Hepatocyte (in vitro differentiated cells): ENCODE data around the gene ZNF382. TPM values are rescaled to one million over a fixed set of nuclear protein-coding genes. Genes with fewer than 3 reads are reported as not detected.

Experiments used
- DNase-seq: peaks from one replicate; pipeline ENCODE4 v3.0.0-alpha.2; 2016; ENCODE audit warnings: low spot score
- H2AFZ ChIP-seq: fragments of 200-600 bp; sonication (generic); 2 replicates; pipeline ENCODE4 v1.6.0; 2016; ENCODE audit warnings: antibody characterized with exemption, mild to moderate bottlenecking
- H3K27ac ChIP-seq: fragments of 200-600 bp; sonication (generic); 2 replicates; pipeline ENCODE4 v1.5.1; 2016; ENCODE audit warnings: mild to moderate bottlenecking
- H3K27me3 ChIP-seq: fragments of 200-600 bp; sonication (generic); 2 replicates; pipeline ENCODE4 v1.6.1; 2016
- H3K36me3 ChIP-seq: fragments of 200-600 bp; sonication (generic); replicated peaks from 2 replicates; pipeline ENCODE4 v1.5.1; 2016; ENCODE audit warnings: low read depth; ENCODE audit not compliant: insufficient read depth
- H3K4me1 ChIP-seq: fragments of 200-600 bp; sonication (generic); 2 replicates; pipeline ENCODE4 v1.5.1; 2016; ENCODE audit warnings: mild to moderate bottlenecking, moderate library complexity; ENCODE audit not compliant: insufficient read depth
- H3K4me2 ChIP-seq: fragments of 200-600 bp; sonication (generic); 2 replicates; pipeline ENCODE4 v1.6.0; 2016
- H3K4me3 ChIP-seq: fragments of 200-600 bp; sonication (generic); 2 replicates; pipeline ENCODE4 v1.5.1; 2016; ENCODE audit warnings: mild to moderate bottlenecking
- H3K79me2 ChIP-seq: fragments of 200-600 bp; sonication (generic); 2 replicates; pipeline ENCODE4 v1.6.0; 2017; ENCODE audit warnings: mild to moderate bottlenecking
- H3K9me2 ChIP-seq: fragments of 200-600 bp; sonication (generic); replicated peaks from 2 replicates; pipeline ENCODE4 v1.6.0; 2017; ENCODE audit warnings: mild to moderate bottlenecking; ENCODE audit not compliant: insufficient read depth
- H3K9me3 ChIP-seq: fragments of 200-600 bp; sonication (generic); 2 replicates; pipeline ENCODE4 v1.5.1; 2016; ENCODE audit warnings: low read depth, mild to moderate bottlenecking
- H4K20me1 ChIP-seq: fragments of 200-600 bp; sonication (generic); 2 replicates; pipeline ENCODE4 v1.6.0; 2016; ENCODE audit warnings: mild to moderate bottlenecking; ENCODE audit not compliant: insufficient read depth, poor library complexity, severe bottlenecking
- CTCF ChIP-seq: fragments of 200-600 bp; sonication (generic); IDR thresholded peaks from 2 replicates; pipeline ENCODE4 v1.5.1; 2016; ENCODE audit warnings: antibody characterized with exemption, mild to moderate bottlenecking; ENCODE audit not compliant: poor library complexity
- EZH2 ChIP-seq: fragments of 200-600 bp; sonication (generic); IDR thresholded peaks from 2 replicates; pipeline ENCODE4 v1.6.1; 2016; ENCODE audit warnings: antibody characterized with exemption, mild to moderate bottlenecking, borderline replicate concordance
- EZH2phosphoT487 ChIP-seq: fragments of 200-600 bp; sonication (generic); IDR thresholded peaks from one replicate; pipeline ENCODE4 v1.6.1; 2018; ENCODE audit warnings: antibody characterized with exemption, mild to moderate bottlenecking, low read depth, moderate library complexity; ENCODE audit not compliant: unreplicated experiment, severe bottlenecking
- WGBS: methylation state at CpG from one replicate; pipeline ENCODE4 v1.1.6; 2016; ENCODE audit warnings: low lambda C conversion rate; ENCODE audit errors: missing lambda C conversion rate; 5-methylcytosine and 5-hydroxymethylcytosine counted together
- polyA plus RNA-seq: library from polyadenylated mRNA; unstranded; fragments of >200 nt; fragmentation: Nextera tagmentation; extraction: Ambion mirVana; gene quantifications from 2 replicates; pipeline ENCODE4 v1.2.1, GENCODE V29; 2016
- total RNA-seq: library from RNA; depleted of rRNA; stranded (reverse); fragments of >200 nt; gene quantifications from 2 replicates; pipeline ENCODE4 v1.2.3, GENCODE V29; 2014

ZNF382 gene
- total and polyA plus RNA-seq, 2 experiments from 2014 or later: 2.4 to 6.2 TPM

- H3K4me1 ChIP-seq: peaks cover 8% of the 10 kb centered on the region
- TF ChIP-seq CTCF (no peak), EZH2phosphoT487 (no peak)
- WGBS: 75% methylated on average over 14 of the region's 14 CpGs
These were observed 60.7 kb downstream of the ZNF382 start for GRCh38 chr19:36665832-36666231.

GRCh38 chr19:36668646-36669045 lies 63.5 kb downstream of the ZNF382 start:
- H3K36me3 ChIP-seq: no peaks in the 10 kb centered on the region

More at GRCh38 chr19:36665832-36666231, 60.7 kb downstream of the ZNF382 start:
- peak overlapping the region; percentile 87 for H3K27ac ChIP-seq
- H3K4me2 ChIP-seq: peak overlapping the region; percentile 85
- no peak for DNase-seq
- H3K79me2 ChIP-seq: peaks cover 47% of the 10 kb centered on the region
- H3K4me3 ChIP-seq: peak overlapping the region; percentile 52
- H3K27me3 ChIP-seq: no peaks in the 10 kb centered on the region
- H3K9me3 ChIP-seq: peaks cover 33% of the 10 kb centered on the region
- H3K9me2 ChIP-seq: no peaks in the 10 kb centered on the region
- peak overlapping the region; percentile 80 for H2AFZ ChIP-seq
- no peaks in the 10 kb centered on the region for H3K36me3 ChIP-seq
- H4K20me1 ChIP-seq: no peaks in the 10 kb centered on the region

GRCh38 chr19:36672368-36672767 lies 67.3 kb downstream of the ZNF382 start:
- Histone ChIP-seq H3K79me2 (peaks cover 49% of the 10 kb centered on the region), H3K4me2 (no peak overlapping the region), H3K9me3 (peaks cover 5% of the 10 kb centered on the region), H4K20me1 (no peaks in the 10 kb centered on the region), H3K9me2 (no peaks in the 10 kb centered on the region), H3K4me3 (no peak overlapping the region), H3K27ac (no peak overlapping the region), H3K4me1 (peaks cover 3% of the 10 kb centered on the region), H3K36me3 (no peaks in the 10 kb centered on the region), H2AFZ (no peak overlapping the region), H3K27me3 (no peaks in the 10 kb centered on the region)
- DNase-seq: no peak
- no peak for TF ChIP-seq EZH2phosphoT487
- no peak for TF ChIP-seq CTCF
- no peak for TF ChIP-seq EZH2
- WGBS: 92% methylated on average over 1 of the region's 1 CpG

More at GRCh38 chr19:36668646-36669045, 63.5 kb downstream of the ZNF382 start:
- DNase-seq: no peak
- Histone ChIP-seq H3K27me3 (no peaks in the 10 kb centered on the region), H3K4me2 (peak overlapping the region; percentile 75), H3K9me2 (no peaks in the 10 kb centered on the region), H3K4me1 (peaks cover 8% of the 10 kb centered on the region), H3K4me3 (no peak overlapping the region), H2AFZ (no peak overlapping the region), H3K79me2 (peaks cover 54% of the 10 kb centered on the region), H3K9me3 (peaks cover 12% of the 10 kb centered on the region), H4K20me1 (no peaks in the 10 kb centered on the region), H3K27ac (no peak overlapping the region)
- WGBS: 87% methylated on average over 2 of the region's 2 CpGs
- TF ChIP-seq CTCF (no peak), EZH2 (no peak), EZH2phosphoT487 (no peak)

GRCh38 chr19:36674201-36674600 lies 69.1 kb downstream of the ZNF382 start:
- TF ChIP-seq CTCF: no peak
- no peak for TF ChIP-seq EZH2phosphoT487
- TF ChIP-seq EZH2: no peak
- no peaks in the 10 kb centered on the region for H3K4me1 ChIP-seq
- no peak for DNase-seq
- no peak overlapping the region for H3K4me2 ChIP-seq
- H2AFZ ChIP-seq: no peak overlapping the region
- WGBS: 94% methylated on average over 2 of the region's 2 CpGs
- no peaks in the 10 kb centered on the region for H3K36me3 ChIP-seq
- no peak overlapping the region for H3K27ac ChIP-seq
- peaks cover 33% of the 10 kb centered on the region for H3K79me2 ChIP-seq
- no peaks in the 10 kb centered on the region for H4K20me1 ChIP-seq
- no peak overlapping the region for H3K4me3 ChIP-seq
- H3K9me2 ChIP-seq: no peaks in the 10 kb centered on the region
- H3K27me3 ChIP-seq: no peaks in the 10 kb centered on the region
- peaks cover 5% of the 10 kb centered on the region for H3K9me3 ChIP-seq
